Left ventricle myocardium superior (tissue), 1 donor: ENCODE measurements around the gene ELP4. TPM values are rescaled to one million over a fixed set of nuclear protein-coding genes. Genes with fewer than 3 reads are reported as not detected.

Experiments
- ATAC-seq: fragments of 200-7000 bp; cut with Tn5 transposase; one replicate; pipeline ENCODE4 v1.9.1; 2020; ENCODE audit warnings: mild to moderate bottlenecking, moderate library complexity
- DNase-seq: peaks from one replicate; pipeline ENCODE4 v3.0.0-alpha.2; 2020
- intact Hi-C: fragments of 100-400 bp; cut with micrococcal nuclease; formaldehyde crosslinking; loops from one replicate; pipeline ENCODE4 v1.11.0; 2022
- total RNA-seq: library from RNA; stranded (reverse); fragmentation: NEBNext Ultra II Directional; extraction: Animal tissue kit (Norgen Biotek cat#: 25700); gene quantifications from one replicate; pipeline ENCODE4 v1.2.1, GENCODE V29; 2021
- donor health status: DM: no; HTN: yes; CAD: no; lungs with severe emphysema.

ELP4 gene
- total RNA-seq, 1 donor from 2014 or later, result 15.6 TPM

- ATAC-seq (no peak), DNase-seq (no peak)
- intact Hi-C loops, result no loop called here
Measured at GRCh38 chr11:31793264-31793663, 283.7 kb downstream of the ELP4 start.

DNA sequence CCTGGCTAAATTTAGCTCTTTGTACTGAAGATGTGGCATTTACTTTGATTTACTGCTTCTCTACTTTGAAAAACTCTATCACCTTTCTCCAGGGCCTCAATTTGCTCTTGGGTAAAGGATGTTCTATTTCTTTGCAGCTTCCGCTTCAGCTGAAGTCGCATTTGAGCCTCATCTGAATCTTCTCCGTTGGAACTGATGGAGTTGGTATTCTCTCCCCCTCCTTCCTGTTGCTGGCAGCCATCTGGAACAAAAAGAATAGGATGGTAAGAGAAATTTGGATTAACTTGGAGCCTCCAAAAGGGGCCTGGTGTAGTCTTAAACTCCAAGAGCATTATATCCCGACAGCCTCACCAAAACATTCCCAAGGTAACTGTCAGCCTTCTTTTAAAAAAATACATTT, 285.0 kb downstream of the ELP4 start:
- intact Hi-C loops, result no loop called here
- DNase-seq (no peak), ATAC-seq (no peak)

GRCh38 chr11:31795706-31796498, 286.3 kb downstream of the ELP4 start:
- DNase-seq (no peak), ATAC-seq (no peak)
- intact Hi-C loops, result no loop called here

- no peak for DNase-seq
- intact Hi-C loops, result no loop called here
- ATAC-seq, result no peak
Measured at GRCh38 chr11:31796499-31797189, 287.1 kb downstream of the ELP4 start.

- ATAC-seq, result no peak
Measured at GRCh38 chr11:31797190-31798056, 287.9 kb downstream of the ELP4 start.

GRCh38 chr11:31798057-31798553, 288.5 kb downstream of the ELP4 start:
- intact Hi-C loops, result no loop called here
- no peak for ATAC-seq
- no peak for DNase-seq

More at GRCh38 chr11:31797190-31798056, 287.9 kb downstream of the ELP4 start:
- no peak for DNase-seq
- intact Hi-C loops, result no loop called here

GRCh38 chr11:31798554-31799434, 289.2 kb downstream of the ELP4 start:
- ATAC-seq (no peak), DNase-seq (no peak)
- intact Hi-C loops, result no loop called here

GRCh38 chr11:31799435-31800397, 290.1 kb downstream of the ELP4 start:
- DNase-seq (no peak), ATAC-seq (no peak)
- intact Hi-C loops, result no loop called here

DNA sequence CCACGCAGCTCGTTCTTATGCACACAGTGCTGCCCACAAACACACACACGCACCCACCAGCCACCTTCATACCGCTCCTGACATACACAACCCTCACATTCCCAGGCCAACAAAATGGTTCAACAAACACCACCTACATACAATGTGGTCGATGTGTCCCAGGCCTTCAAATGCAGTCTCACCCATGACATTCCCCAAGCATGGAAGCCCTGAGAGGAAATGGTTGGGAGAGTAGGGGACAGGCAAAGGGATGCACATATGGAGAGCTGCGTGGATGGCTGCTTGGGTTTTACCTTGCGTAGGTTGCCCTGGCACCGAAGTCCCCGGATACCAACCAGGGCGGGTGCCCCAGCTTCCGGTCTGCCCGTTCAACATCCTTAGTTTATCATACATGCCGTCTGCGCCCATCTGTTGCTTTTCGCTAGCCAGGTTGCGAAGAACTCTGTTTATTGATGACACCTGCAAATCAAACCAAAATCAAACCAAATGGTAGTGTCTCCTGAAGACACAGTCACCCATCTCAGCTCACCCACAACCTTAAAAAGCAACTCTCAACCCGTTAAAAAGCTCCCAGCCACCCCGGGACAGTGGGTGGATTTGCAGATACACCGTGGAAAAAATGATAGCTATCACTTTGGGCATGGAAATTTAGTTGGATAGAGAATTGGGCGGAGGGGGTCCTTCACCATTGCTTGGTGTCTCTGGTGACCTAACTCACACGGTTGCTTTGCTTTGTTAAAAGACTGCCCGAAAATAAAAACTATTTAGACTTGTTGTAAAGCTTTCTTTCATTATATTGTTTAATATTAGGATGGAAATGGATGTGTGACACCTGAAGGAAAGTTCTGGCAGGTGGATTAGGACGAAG, 291.1 kb downstream of the ELP4 start:
- no peak for DNase-seq
- intact Hi-C loops, result no loop called here
- no peak for ATAC-seq

- intact Hi-C loops, result no loop called here
- ATAC-seq (no peak), DNase-seq (no peak)
Measured at GRCh38 chr11:31801298-31801702, 291.7 kb downstream of the ELP4 start.

DNA sequence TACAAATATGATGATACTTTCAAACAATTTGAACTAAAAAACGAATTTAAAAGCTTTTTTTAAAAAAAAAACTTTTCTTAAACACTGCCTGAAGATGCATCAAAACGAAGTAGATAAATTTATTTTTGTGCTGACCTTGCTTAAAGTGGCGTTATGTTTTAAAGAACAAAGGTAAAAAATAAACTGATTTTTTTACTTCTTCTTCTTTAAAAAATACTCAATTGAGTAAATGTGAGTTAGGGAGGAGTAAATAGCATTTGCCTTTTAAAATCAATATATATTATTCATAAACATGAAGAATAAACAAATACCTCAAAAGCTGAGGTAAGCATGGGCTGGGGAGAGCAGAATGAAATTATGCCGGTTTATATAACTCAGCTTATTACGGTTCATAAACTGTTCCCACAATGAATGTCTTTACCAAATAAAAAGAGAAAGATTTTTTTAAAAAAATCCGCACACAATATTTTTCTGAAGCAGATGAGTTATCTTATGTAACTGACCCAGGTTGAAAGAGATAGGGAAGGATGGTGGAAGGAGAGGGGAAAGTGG, 292.5 kb downstream of the ELP4 start:
- ATAC-seq, result no peak
- DNase-seq, result no peak
- intact Hi-C loops, result no loop called here

DNA sequence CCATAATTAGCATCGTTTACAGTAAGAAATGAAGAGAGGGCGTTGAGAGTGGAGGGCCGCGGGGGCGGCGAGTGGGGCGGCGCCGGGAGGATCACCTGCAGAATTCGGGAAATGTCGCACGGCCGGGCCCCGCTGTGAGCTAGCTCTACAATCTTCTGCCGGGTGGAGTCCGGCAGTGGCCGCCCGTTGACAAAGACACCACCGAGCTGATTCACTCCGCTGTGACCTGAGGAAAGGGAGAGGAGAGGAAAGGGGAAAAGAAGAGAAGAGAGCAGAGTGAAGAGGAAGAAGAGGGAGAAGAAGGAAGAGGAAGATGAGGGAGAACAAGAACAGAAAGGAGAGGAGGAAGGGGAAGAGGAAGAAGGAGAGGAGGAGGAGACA, 293.0 kb downstream of the ELP4 start:
- intact Hi-C loops, result no loop called here
- DNase-seq (no peak), ATAC-seq (no peak)

- no peak for DNase-seq
- intact Hi-C loops, result no loop called here
- no peak for ATAC-seq
Measured at GRCh38 chr11:31802990-31803812, 293.6 kb downstream of the ELP4 start.

- intact Hi-C loops, result no loop called here
Measured at GRCh38 chr11:31803813-31804311, 294.3 kb downstream of the ELP4 start.

DNA sequence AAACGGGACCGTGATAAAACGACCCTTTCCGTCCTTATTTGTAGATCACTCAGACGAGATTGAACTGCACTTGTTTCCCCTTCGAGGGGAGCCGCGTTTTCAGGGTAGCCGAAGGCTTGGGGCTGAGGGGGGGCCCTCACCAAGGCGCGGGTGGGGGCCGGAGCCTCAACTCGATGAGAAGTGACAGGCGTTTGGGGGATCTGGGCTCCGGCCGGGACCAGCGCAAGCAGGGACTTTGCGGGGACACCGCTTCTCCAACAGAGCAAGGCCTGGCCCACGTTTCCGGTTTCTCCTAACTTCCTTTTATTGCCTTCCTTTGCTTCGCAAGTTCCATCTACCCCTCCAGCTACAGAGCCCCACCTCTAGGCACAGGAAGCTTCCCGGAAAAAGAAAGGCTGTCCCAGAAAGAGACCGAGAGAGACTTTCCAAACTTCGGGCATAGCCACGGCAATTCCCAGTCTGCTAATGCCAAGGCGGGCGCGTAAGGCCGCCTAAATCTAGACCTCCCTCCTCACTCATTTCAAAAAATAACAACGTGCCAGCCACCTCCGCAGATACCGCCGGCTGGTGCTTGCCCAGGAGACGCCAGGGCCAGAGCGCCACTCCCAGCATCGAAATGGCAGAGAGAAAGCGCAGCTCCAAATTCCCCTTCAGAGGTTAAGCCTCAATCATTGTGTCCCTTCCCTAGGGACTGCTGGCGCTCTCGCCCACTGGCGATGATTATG, 294.9 kb downstream of the ELP4 start:
- intact Hi-C loops, result no loop called here
- no peak for ATAC-seq
- no peak for DNase-seq

More at GRCh38 chr11:31803813-31804311, 294.3 kb downstream of the ELP4 start:
- ATAC-seq (no peak), DNase-seq (no peak)
